Spleen (tissue), 7 donors: ENCODE data around the gene TAS2R60.

Experiments used
- CTCF ChIP-seq, 11 experiments: fragments of 200-600 bp in 7 of 11; fragments of 450-650 bp in 4 of 11; sonication (generic) in 4 of 11; IDR thresholded peaks in 8 of 11; conservative IDR thresholded peaks in 3 of 11; 1 replicate in 7 of 11; 2 replicates in 4 of 11; pipeline versions ENCODE4 v1.4.0 to v1.8.0; 2016 to 2021; ENCODE audit warnings: antibody characterized with exemption in 11 of 11, inconsistent platforms in 4 of 11, mild to moderate bottlenecking in 1 of 11
- POLR2A ChIP-seq, 3 donors: fragments of 450-650 bp; IDR thresholded peaks; one replicate each; pipeline ENCODE4 v1.5.1; 2017; ENCODE audit warnings: antibody characterized with exemption in 3 of 3, mild to moderate bottlenecking in 1 of 3
- POLR2AphosphoS5 ChIP-seq, 3 donors: sonication (generic); formaldehyde crosslinking; IDR thresholded peaks; one replicate each; pipeline ENCODE4 v1.5.1; 2017; ENCODE audit warnings: antibody characterized with exemption in 3 of 3
- donor health status: DM: no; HTN: no; CAD: no; lungs with moderate emphysema.
- donor health status: DM: no; HTN: no; CAD: no.
- donor health status: DM: no; HTN: no; CAD: no.

- TF ChIP-seq CTCF (IDR thresholded peaks at IDR 0.05 in 8 of 11, conservative IDR thresholded peaks at IDR 0.05 in 3 of 11) (no peak), POLR2A (IDR thresholded peaks at IDR 0.05) (no peak), POLR2AphosphoS5 (IDR thresholded peaks at IDR 0.05) (no peak)
These were observed 20.3 kb downstream of the TAS2R60 start for GRCh38 chr7:143463556-143463955.
